IPS-18c (cell line): Measurements from ENCODE around the gene HSPA14.

Experiments used
- H3K4me3 ChIP-seq: 2 replicates; pipeline ENCODE4 v1.7.0; 2013; ENCODE audit warnings: low read depth, mild to moderate bottlenecking, low read length, moderate library complexity; ENCODE audit not compliant: insufficient read depth
- H3K9me3 ChIP-seq: one replicate; pipeline ENCODE4 v1.6.1; 2013; ENCODE audit warnings: mild to moderate bottlenecking, low read length, moderate library complexity; ENCODE audit not compliant: control insufficient read depth, insufficient read depth

HSPA14 gene

GRCh38 chr10:14916600-14916999 lies 78.5 kb downstream of the HSPA14 start:
- no peak overlapping the region for H3K4me3 ChIP-seq
- peaks cover 3% of the 10 kb centered on the region for H3K9me3 ChIP-seq

- Histone ChIP-seq H3K9me3 (peaks cover 3% of the 10 kb centered on the region), H3K4me3 (no peak overlapping the region)
Measured at GRCh38 chr10:14917827-14918226, 79.7 kb downstream of the HSPA14 start.

GRCh38 chr10:14918964-14919363 lies 80.9 kb downstream of the HSPA14 start:
- H3K9me3 ChIP-seq: peaks cover 3% of the 10 kb centered on the region
- H3K4me3 ChIP-seq: no peak overlapping the region
